IMR-90 (cell line): ENCODE results near the gene ROCK2. TPM values are rescaled to one million over a fixed set of nuclear protein-coding genes. Genes with fewer than 3 reads are reported as not detected.

Source experiments
- ATAC-seq: fragments of 200-7000 bp; cut with Tn5 transposase; 2 replicates; pipeline ENCODE4 v1.9.1; 2020; ENCODE audit warnings: low read depth, mild to moderate bottlenecking, moderate library complexity
- BruUV-seq: library from RNA; stranded (reverse); fragments of 400-500 nt; replicated peaks from 2 replicates; lab custom pipeline; 2021; lab: Mats Ljungman, UMichigan
- CTCF ChIA-PET: fragments of 300-600 bp; formaldehyde crosslinking; extraction: SDS; loops from one replicate; lab custom pipeline; 2021; ENCODE audit warnings: antibody characterized with exemption; lab: Yijun Ruan, JAX
- POLR2A ChIA-PET: fragments of 300-600 bp; sonication (Branson Sonifier 250); formaldehyde crosslinking; loops from one replicate; lab custom pipeline; 2022; ENCODE audit warnings: antibody characterized with exemption; ENCODE audit not compliant: unreplicated experiment; lab: Charles Lee
- DNase-seq: peaks from one replicate; pipeline ENCODE4 v3.0.0; 2013
- H2AFZ ChIP-seq: replicated peaks from 2 replicates; pipeline ENCODE3; 2013; ENCODE audit warnings: low read length, mild to moderate bottlenecking; ENCODE audit not compliant: poor library complexity
- H2AK5ac ChIP-seq: 2 replicates; pipeline ENCODE4 v1.6.1; 2013; ENCODE audit warnings: low read depth, low read length, inconsistent platforms
- H2AK9ac ChIP-seq: replicated peaks from 2 replicates; pipeline ENCODE3; 2013; ENCODE audit warnings: mild to moderate bottlenecking, low read depth, low read length, moderate library complexity; ENCODE audit not compliant: poor library complexity
- H2BK120ac ChIP-seq: 2 replicates; pipeline ENCODE4 v1.6.1; 2013; ENCODE audit warnings: low read depth, low read length, inconsistent platforms
- H2BK15ac ChIP-seq: 3 replicates; pipeline ENCODE4 v1.6.1; 2013; ENCODE audit warnings: low read depth, low read length, inconsistent platforms
- H2BK20ac ChIP-seq: 2 replicates; pipeline ENCODE4 v1.6.1; 2013; ENCODE audit warnings: low read depth, mild to moderate bottlenecking, inconsistent platforms, low read length, moderate library complexity
- H2BK5ac ChIP-seq: 2 replicates; pipeline ENCODE4 v1.6.1; 2013; ENCODE audit warnings: mild to moderate bottlenecking, low read depth, low read length, inconsistent platforms; ENCODE audit not compliant: poor library complexity, severe bottlenecking
- H3K14ac ChIP-seq: replicated peaks from 2 replicates; pipeline ENCODE4 v1.6.1; 2013; ENCODE audit warnings: low read depth, low read length, inconsistent platforms
- H3K18ac ChIP-seq: 2 replicates; pipeline ENCODE4 v1.6.1; 2013; ENCODE audit warnings: low read depth, low read length, control low read depth
- H3K23ac ChIP-seq: 2 replicates; pipeline ENCODE4 v1.6.1; 2013; ENCODE audit warnings: low read depth, low read length, inconsistent platforms
- H3K27ac ChIP-seq: 2 replicates; pipeline ENCODE4 v1.5.1; 2013; ENCODE audit warnings: mild to moderate bottlenecking, control low read depth, low read length; ENCODE audit not compliant: insufficient read depth
- H3K27me3 ChIP-seq: 2 replicates; pipeline ENCODE4 v1.6.1; 2013; ENCODE audit warnings: low read length; ENCODE audit not compliant: control insufficient read depth, insufficient read depth
- H3K36me3 ChIP-seq: 2 replicates; pipeline ENCODE4 v1.6.1; 2013; ENCODE audit warnings: low read length, mixed read lengths; ENCODE audit not compliant: control insufficient read depth, insufficient read depth
- H3K4ac ChIP-seq: 2 replicates; pipeline ENCODE4 v1.6.1; 2013; ENCODE audit warnings: low read depth, low read length, inconsistent platforms
- H3K4me1 ChIP-seq: 2 replicates; pipeline ENCODE4 v1.6.1; 2013; ENCODE audit warnings: low read length, mixed read lengths; ENCODE audit not compliant: control insufficient read depth, insufficient read depth
- H3K4me2 ChIP-seq: 2 replicates; pipeline ENCODE4 v1.6.1; 2013; ENCODE audit warnings: low read depth, mild to moderate bottlenecking, control low read depth, low read length, moderate library complexity
- H3K4me3 ChIP-seq: 2 replicates; pipeline ENCODE4 v1.5.1; 2013; ENCODE audit warnings: low read depth, mild to moderate bottlenecking, control low read depth, low read length, moderate library complexity; ENCODE audit not compliant: insufficient read depth
- H3K56ac ChIP-seq: 2 replicates; pipeline ENCODE4 v1.6.1; 2013; ENCODE audit warnings: low read length, inconsistent platforms; ENCODE audit not compliant: insufficient read depth; ENCODE audit errors: extremely low read depth
- H3K79me1 ChIP-seq, 2 experiments: 2 replicates each; pipeline ENCODE4 v1.6.1; 2013; ENCODE audit warnings: low read length in 2 of 2, inconsistent platforms in 1 of 2, low read depth in 1 of 2
- H3K9ac ChIP-seq: 2 replicates; pipeline ENCODE4 v1.6.1; 2013; ENCODE audit warnings: low read depth, low read length, control low read depth
- H3K9me1 ChIP-seq: 2 replicates; pipeline ENCODE4 v1.6.1; 2013; ENCODE audit warnings: low read length, inconsistent platforms; ENCODE audit not compliant: insufficient read depth
- H3K9me3 ChIP-seq: 2 replicates; pipeline ENCODE4 v1.6.1; 2013; ENCODE audit warnings: low read length; ENCODE audit not compliant: control insufficient read depth, insufficient read depth
- H4K20me1 ChIP-seq: 2 replicates; pipeline ENCODE4 v1.6.1; 2013; ENCODE audit warnings: low read length, inconsistent platforms; ENCODE audit not compliant: insufficient read depth
- H4K5ac ChIP-seq: 2 replicates; pipeline ENCODE4 v1.6.1; 2013; ENCODE audit warnings: mild to moderate bottlenecking, low read depth, low read length, control low read depth
- H4K8ac ChIP-seq, 2 experiments: 2 replicates each; pipeline ENCODE4 v1.6.1; 2013; ENCODE audit warnings: low read depth in 2 of 2, low read length in 2 of 2, control low read depth in 1 of 2, inconsistent platforms in 1 of 2
- H4K91ac ChIP-seq: 2 replicates; pipeline ENCODE4 v1.6.1; 2013; ENCODE audit warnings: low read depth, low read length, inconsistent platforms; ENCODE audit not compliant: insufficient read depth
- BHLHE40 ChIP-seq: fragments of 150-350 bp; IDR thresholded peaks from 2 replicates; pipeline ENCODE4 v1.6.1; 2016; ENCODE audit warnings: mild to moderate bottlenecking, low read depth, low read length
- CEBPB ChIP-seq: IDR thresholded peaks from 2 replicates; pipeline ENCODE4 v1.6.1; 2012; ENCODE audit warnings: low read depth, low read length, improper control_type of control experiment
- CHD1 ChIP-seq: IDR thresholded peaks from 2 replicates; pipeline ENCODE4 v1.6.1; 2012; ENCODE audit warnings: low read depth, low read length, improper control_type of control experiment
- CTCF ChIP-seq: conservative IDR thresholded peaks from 2 replicates; pipeline ENCODE4 v1.5.1; 2012; ENCODE audit warnings: mild to moderate bottlenecking, low read depth, low read length, improper control_type of control experiment
- ELK1 ChIP-seq: fragments of 150-350 bp; IDR thresholded peaks from 2 replicates; pipeline ENCODE4 v1.6.1; 2016; ENCODE audit warnings: low read depth, mild to moderate bottlenecking, low read length, moderate library complexity, borderline replicate concordance
- FOS ChIP-seq: fragments of 150-350 bp; IDR thresholded peaks from 2 replicates; pipeline ENCODE4 v1.6.1; 2016; ENCODE audit warnings: low read depth, low read length
- MAFK ChIP-seq: IDR thresholded peaks from 2 replicates; pipeline ENCODE4 v1.6.1; 2012; ENCODE audit warnings: low read depth, low read length, improper control_type of control experiment
- MAZ ChIP-seq: IDR thresholded peaks from 2 replicates; pipeline ENCODE4 v1.6.1; 2012; ENCODE audit warnings: low read depth, mild to moderate bottlenecking, low read length, improper control_type of control experiment, moderate library complexity, borderline replicate concordance
- MXI1 ChIP-seq: IDR thresholded peaks from 2 replicates; pipeline ENCODE4 v1.6.1; 2012; ENCODE audit warnings: low read depth, mild to moderate bottlenecking, low read length, moderate library complexity, borderline replicate concordance
- NFE2L2 ChIP-seq: fragments of 150-350 bp; IDR thresholded peaks from 2 replicates; pipeline ENCODE4 v1.6.1; 2016; ENCODE audit warnings: low read depth, mild to moderate bottlenecking, low read length
- POLR2A ChIP-seq: IDR thresholded peaks from 2 replicates; pipeline ENCODE4 v1.6.1; 2012; ENCODE audit warnings: mild to moderate bottlenecking, low read depth, low read length
- RAD21 ChIP-seq: IDR thresholded peaks from 2 replicates; pipeline ENCODE4 v1.6.1; 2012; ENCODE audit warnings: low read length, improper control_type of control experiment
- RCOR1 ChIP-seq: IDR thresholded peaks from 2 replicates; pipeline ENCODE4 v1.6.1; 2012; ENCODE audit warnings: mild to moderate bottlenecking, low read length, improper control_type of control experiment; ENCODE audit not compliant: insufficient replicate concordance
- RFX5 ChIP-seq: IDR thresholded peaks from 2 replicates; pipeline ENCODE4 v1.8.0; 2012; ENCODE audit warnings: low read depth, mild to moderate bottlenecking, low read length, moderate library complexity
- SMC3 ChIP-seq: fragments of 150-350 bp; IDR thresholded peaks from 2 replicates; pipeline ENCODE4 v1.6.1; 2016; ENCODE audit warnings: low read depth, mild to moderate bottlenecking, antibody characterized with exemption, low read length, moderate library complexity
- WGBS, 2 experiments: methylation state at CpG; one replicate each; pipeline versions ENCODE4 v1.1.5 to v1.1.7; 2013; ENCODE audit warnings: missing lambda C conversion rate in 2 of 2; ENCODE audit not compliant: insufficient read length in 1 of 2; ENCODE audit errors: extremely low coverage in 2 of 2; 5-methylcytosine and 5-hydroxymethylcytosine counted together
- dilution Hi-C: fragments of 300-500 bp; cut with HindIII; formaldehyde crosslinking; loops from one replicate; pipeline ENCODE4 v1.14.3; 2018; ENCODE audit warnings: low sequenced_read_pairs; ENCODE audit not compliant: unreplicated experiment
- in situ Hi-C: fragments of 300-500 bp; cut with MboI; formaldehyde crosslinking; loops from 3 replicates; pipeline ENCODE4 v1.14.3; 2019; ENCODE audit warnings: low sequenced_read_pairs, inconsistent platforms, mixed read lengths
- intact Hi-C: fragments of 100-400 bp; cut with micrococcal nuclease; formaldehyde crosslinking; loops from 2 replicates; pipeline ENCODE4 v1.10.0; 2022
- polyA plus RNA-seq, 3 experiments: library from polyadenylated mRNA; depleted of rRNA; stranded (reverse); fragments of >200 nt; gene quantifications; 2 replicates each; pipeline ENCODE4 v1.2.3, GENCODE V29; 2012; ENCODE audit warnings: low replicate concordance in 1 of 3
- total RNA-seq: library from RNA; depleted of rRNA; stranded (reverse); fragments of >200 nt; gene quantifications from 2 replicates; pipeline ENCODE4 v1.2.3, GENCODE V29; 2012
- TF ChIP-seq, protein P1 (sequence below): fragments of 150-350 bp; IDR thresholded peaks from 2 replicates; pipeline ENCODE4 v1.6.1; 2017; ENCODE audit warnings: mild to moderate bottlenecking, antibody characterized with exemption, low read length, low read depth

Gene ROCK2
- total and polyA plus RNA-seq, 2 of the 4 experiments (the other 2 are of a cell fraction), result 9.0 to 28.3 TPM

DNA sequence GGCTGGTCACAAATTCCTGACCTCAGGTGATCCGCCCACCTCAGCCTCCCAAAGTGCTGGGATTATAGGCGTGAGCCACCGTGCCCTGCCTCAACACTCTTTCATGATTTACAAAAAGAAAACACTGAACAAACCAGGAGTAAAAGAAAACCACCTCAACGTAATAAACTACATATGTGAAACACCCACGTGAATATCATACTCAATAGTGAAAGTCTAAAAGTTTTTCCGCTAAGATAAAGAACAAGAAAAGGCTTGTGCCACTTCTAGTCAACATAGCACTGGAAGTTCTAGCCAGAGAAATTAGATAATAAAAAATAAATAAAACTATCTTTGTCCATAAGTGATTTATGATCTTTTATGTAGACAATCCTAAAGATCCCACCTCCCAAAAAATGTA lies 68.5 kb downstream of the ROCK2 start:
- no peak for DNase-seq
- intact Hi-C loops, result no loop called here
- no peak overlapping the region for H3K4me3 ChIP-seq
- no peak overlapping the region for H3K23ac ChIP-seq
- in situ Hi-C loops, result no loop called here
- no peak overlapping the region for H3K14ac ChIP-seq
- ATAC-seq, result no peak
- POLR2A ChIA-PET, result no interaction called here
- dilution Hi-C loops, result no loop called here
- peaks cover 28 to 44% of the 10 kb centered on the region in 2 experiments for H3K79me1 ChIP-seq
- peaks cover 20% of the 10 kb centered on the region; the same call in 1 of the 2 replicates for H4K20me1 ChIP-seq
- no peak overlapping the region for H3K56ac ChIP-seq
- no peak overlapping the region for H4K91ac ChIP-seq
- no peak overlapping the region for H2AK5ac ChIP-seq
- H4K5ac ChIP-seq, result no peak overlapping the region
- BruUV-seq, result no TSS peak
- H2BK5ac ChIP-seq, result no peak overlapping the region
- H3K18ac ChIP-seq, result no peak overlapping the region
- H3K4ac ChIP-seq, result no peak overlapping the region
- no peak overlapping the region for H2BK15ac ChIP-seq
- no peak for TF ChIP-seq ELK1
- no peak for TF ChIP-seq CEBPB
- TF ChIP-seq RAD21, result no peak
- TF ChIP-seq BHLHE40, result no peak
- TF ChIP-seq POLR2A, result no peak
- no peak for TF ChIP-seq MXI1
- TF ChIP-seq NFE2L2, result no peak
- TF ChIP-seq RCOR1, result no peak
- no peak for TF ChIP-seq SMC3
- TF ChIP-seq CHD1, result no peak
- TF ChIP-seq RFX5, result no peak
- TF ChIP-seq, protein P1, sequence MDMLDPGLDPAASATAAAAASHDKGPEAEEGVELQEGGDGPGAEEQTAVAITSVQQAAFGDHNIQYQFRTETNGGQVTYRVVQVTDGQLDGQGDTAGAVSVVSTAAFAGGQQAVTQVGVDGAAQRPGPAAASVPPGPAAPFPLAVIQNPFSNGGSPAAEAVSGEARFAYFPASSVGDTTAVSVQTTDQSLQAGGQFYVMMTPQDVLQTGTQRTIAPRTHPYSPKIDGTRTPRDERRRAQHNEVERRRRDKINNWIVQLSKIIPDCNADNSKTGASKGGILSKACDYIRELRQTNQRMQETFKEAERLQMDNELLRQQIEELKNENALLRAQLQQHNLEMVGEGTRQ, result no peak
- TF ChIP-seq FOS, result no peak
- TF ChIP-seq CTCF, result no peak
- TF ChIP-seq MAZ, result no peak
- no peak for TF ChIP-seq MAFK
- CTCF ChIA-PET, result no interaction called here
- no peaks in the 10 kb centered on the region for H3K27me3 ChIP-seq
- WGBS, 2 experiments, result no CpG with 5 or more reads among the region's 6 CpGs
- no peak overlapping the region for H2BK120ac ChIP-seq
- H3K27ac ChIP-seq, result no peak overlapping the region
- no peak overlapping the region for H2AFZ ChIP-seq
- no peak overlapping the region for H4K8ac ChIP-seq
- peaks cover 6% of the 10 kb centered on the region; the same call in 1 of the 2 replicates for H3K9me1 ChIP-seq
- peaks cover 3% of the 10 kb centered on the region; the same call in 1 of the 2 replicates for H3K36me3 ChIP-seq
- H3K4me2 ChIP-seq, result no peak overlapping the region
- no peak overlapping the region for H2BK20ac ChIP-seq
- H3K4me1 ChIP-seq, result peaks cover 6% of the 10 kb centered on the region
- no peak overlapping the region for H2AK9ac ChIP-seq
- H3K9ac ChIP-seq, result no peak overlapping the region
- H3K9me3 ChIP-seq, result no peaks in the 10 kb centered on the region
